GM12878 (cell line): Measurements from ENCODE around the gene STT3B. TPM values are rescaled to one million over a fixed set of nuclear protein-coding genes. Genes with fewer than 3 reads are reported as not detected.

Experiments used
- ATAC-seq: fragments of 200-7000 bp; cut with Tn5 transposase; 3 replicates; pipeline ENCODE4 v1.9.1; 2020; ENCODE audit warnings: mild to moderate bottlenecking, moderate library complexity
- BruUV-seq: library from RNA; stranded (reverse); fragments of 400-500 nt; replicated peaks from 2 replicates; lab custom pipeline; 2021; lab: Mats Ljungman, UMichigan
- CTCF ChIA-PET: fragments of 300-600 bp; sonication (Branson Sonifier 250); formaldehyde crosslinking; extraction: SDS; loops from one replicate; lab custom pipeline; 2021; ENCODE audit warnings: inconsistent platforms; lab: Yijun Ruan, JAX
- POLR2A ChIA-PET: fragments of 350-600 bp; formaldehyde crosslinking; extraction: SDS; loops from one replicate; lab custom pipeline; 2021; ENCODE audit warnings: inconsistent platforms; lab: Charles Lee
- RAD21 ChIA-PET: fragments of 300-600 bp; sonication (Branson Sonifier 250); formaldehyde crosslinking; loops from one replicate; lab custom pipeline; 2023; ENCODE audit warnings: antibody characterized with exemption; ENCODE audit not compliant: unreplicated experiment; lab: Charles Lee
- SMC1A ChIA-PET: fragments of 300-600 bp; sonication (Branson Sonifier 250); formaldehyde crosslinking; loops from one replicate; lab custom pipeline; 2023; ENCODE audit not compliant: unreplicated experiment, uncharacterized antibody; lab: Charles Lee
- DNase-seq: peaks from one replicate; pipeline ENCODE4 v3.0.0-alpha.2; 2011; ENCODE audit warnings: low read depth, low spot score
- FAIRE-seq: peaks from 3 replicates; lab custom pipeline; 2011; peaks lifted over from hg19 to GRCh38; lab: Jason Lieb, UNC
- H2AFZ ChIP-seq: 2 replicates; pipeline ENCODE4 v1.6.0; 2011; ENCODE audit warnings: low read depth, low read length, control low read depth; ENCODE audit not compliant: control insufficient read depth
- H3K27ac ChIP-seq: 2 replicates; pipeline ENCODE4 v1.5.1; 2011; ENCODE audit warnings: control low read depth; ENCODE audit not compliant: control insufficient read depth, insufficient read depth
- H3K27me3 ChIP-seq, 2 experiments: replicated peaks in 1 of 2; 2 replicates each; pipeline versions ENCODE4 v1.6.0 to v1.6.1; 2011; ENCODE audit warnings: low read length in 1 of 2; ENCODE audit not compliant: control insufficient read depth in 2 of 2, insufficient read depth in 2 of 2
- H3K36me3 ChIP-seq, 2 experiments: 2 replicates each; pipeline ENCODE4 v1.5.1; 2011; ENCODE audit warnings: low read length in 1 of 2; ENCODE audit not compliant: control insufficient read depth in 2 of 2, insufficient read depth in 2 of 2
- H3K4me1 ChIP-seq: 2 replicates; pipeline ENCODE4 v1.6.1; 2011; ENCODE audit warnings: mild to moderate bottlenecking, low read length, moderate library complexity, mixed read lengths; ENCODE audit not compliant: control insufficient read depth, insufficient read depth
- H3K4me2 ChIP-seq: 2 replicates; pipeline ENCODE4 v1.6.0; 2011; ENCODE audit warnings: control low read depth; ENCODE audit not compliant: control insufficient read depth, insufficient read depth
- H3K4me3 ChIP-seq: fragments of 200-600 bp; sonication (generic); 2 replicates; pipeline ENCODE4 v1.5.1; 2016
- H3K79me2 ChIP-seq: 2 replicates; pipeline ENCODE4 v1.6.0; 2011; ENCODE audit warnings: low read length; ENCODE audit not compliant: control insufficient read depth, insufficient read depth
- H3K9ac ChIP-seq: 2 replicates; pipeline ENCODE4 v1.8.0; 2011; ENCODE audit warnings: low read length, control low read depth, mixed read lengths; ENCODE audit not compliant: control insufficient read depth, insufficient read depth
- H3K9me3 ChIP-seq: replicated peaks from 3 replicates; pipeline ENCODE4 v1.5.1; 2011; ENCODE audit warnings: mild to moderate bottlenecking, low read length; ENCODE audit not compliant: control insufficient read depth, insufficient read depth
- H4K20me1 ChIP-seq: 2 replicates; pipeline ENCODE4 v1.6.0; 2011; ENCODE audit not compliant: control insufficient read depth, insufficient read depth
- CBX5 ChIP-seq: sonication (generic); IDR thresholded peaks from 2 replicates; pipeline ENCODE4 v1.6.1; 2016; ENCODE audit warnings: low read depth, moderate library complexity, mild to moderate bottlenecking, inconsistent platforms
- CHD1 ChIP-seq: IDR thresholded peaks from 2 replicates; pipeline ENCODE4 v1.6.1; 2012; ENCODE audit warnings: low read depth, low read length, improper control_type of control experiment
- HCFC1 ChIP-seq: fragments of 150-350 bp; IDR thresholded peaks from 2 replicates; pipeline ENCODE4 v1.6.1; 2014; ENCODE audit warnings: low read length
- HSF1 ChIP-seq: fragments of 150-350 bp; IDR thresholded peaks from 2 replicates; pipeline ENCODE4 v1.6.1; 2014; ENCODE audit warnings: mild to moderate bottlenecking, low read depth, low read length
- IKZF2 ChIP-seq, 2 experiments: fragments of 450-650 bp; IDR thresholded peaks; 2 replicates each; pipeline ENCODE4 v1.6.1; 2017; ENCODE audit warnings: mild to moderate bottlenecking in 2 of 2, moderate library complexity in 2 of 2
- NFXL1 ChIP-seq: fragments of 450-650 bp; IDR thresholded peaks from 2 replicates; pipeline ENCODE4 v1.6.1; 2017; ENCODE audit warnings: antibody characterized with exemption, mild to moderate bottlenecking, borderline replicate concordance
- NR2C1 ChIP-seq: fragments of 450-650 bp; IDR thresholded peaks from 2 replicates; pipeline ENCODE4 v1.6.1; 2017; ENCODE audit warnings: antibody characterized with exemption, mild to moderate bottlenecking, moderate library complexity
- PML ChIP-seq: IDR thresholded peaks from 2 replicates; pipeline ENCODE4 v1.6.1; 2012; ENCODE audit warnings: low read length, inconsistent platforms
- ZNF622 ChIP-seq: fragments of 450-650 bp; IDR thresholded peaks from 2 replicates; pipeline ENCODE4 v1.6.1; 2017; ENCODE audit warnings: mild to moderate bottlenecking, inconsistent platforms
- ZZZ3 ChIP-seq: IDR thresholded peaks from 2 replicates; pipeline ENCODE4 v1.6.1; 2011; ENCODE audit warnings: low read depth; ENCODE audit not compliant: control insufficient read depth, insufficient read length
- WGBS: methylation state at CpG from one replicate; pipeline ENCODE4 v1.1.6; 2016; ENCODE audit warnings: low lambda C conversion rate; ENCODE audit not compliant: insufficient replicate concordance, insufficient coverage; ENCODE audit errors: missing lambda C conversion rate; 5-methylcytosine and 5-hydroxymethylcytosine counted together
- in situ Hi-C: fragments of 300-500 bp; cut with MboI; formaldehyde crosslinking; loops from 9 replicates; pipeline ENCODE4 v1.14.3; 2018; ENCODE audit warnings: mixed read lengths
- intact Hi-C: fragments of 100-400 bp; cut with micrococcal nuclease; formaldehyde crosslinking; loops from one replicate; pipeline ENCODE4 v1.14.2; 2022; ENCODE audit not compliant: unreplicated experiment
- polyA plus RNA-seq, 11 experiments: library from polyadenylated mRNA; depleted of rRNA in 4 of 11; unstranded in 6 of 11; stranded (reverse) in 5 of 11; fragments of >200 nt; fragmentation: Nextera tagmentation in 4 of 11; fragmentation: Illumina TruSeq in 1 of 11; extraction: Ambion mirVana in 4 of 11; extraction: Trizol in 1 of 11; gene quantifications; 1 replicate in 1 of 11; 2 replicates in 10 of 11; pipeline versions ENCODE4 v1.2.1 to v1.2.3, GENCODE V29; 2011 to 2016; ENCODE audit warnings: inconsistent platforms in 2 of 11, missing spikeins in 2 of 11, low read depth in 1 of 11
- total RNA-seq, 4 experiments: library from RNA; depleted of rRNA in 3 of 4; stranded (reverse); fragments of >200 nt in 3 of 4; fragmentation: Illumina TruSeq in 1 of 4; extraction: Trizol in 1 of 4; gene quantifications; 2 replicates each; pipeline versions ENCODE4 v1.2.1 to v1.2.3, GENCODE V29; 2013 to 2021
- TF ChIP-seq, protein P1 (sequence below): fragments of 450-650 bp; IDR thresholded peaks from 2 replicates; pipeline ENCODE4 v1.6.1; 2017; ENCODE audit warnings: borderline replicate concordance
- TF ChIP-seq, protein P2 (sequence below): fragments of 450-650 bp; formaldehyde crosslinking; IDR thresholded peaks from 2 replicates; pipeline ENCODE4 v1.5.0; 2022; ENCODE audit warnings: mild to moderate bottlenecking, missing genetic modification characterization
- TF ChIP-seq, protein P3 (sequence below): fragments of 450-650 bp; IDR thresholded peaks from 2 replicates; pipeline ENCODE4 v1.6.1; 2017; ENCODE audit warnings: low read depth, mild to moderate bottlenecking, moderate library complexity
- TF ChIP-seq, protein P4 (sequence below): fragments of 450-650 bp; IDR thresholded peaks from 2 replicates; pipeline ENCODE4 v1.6.1; 2017; ENCODE audit warnings: mild to moderate bottlenecking, low read depth, inconsistent platforms; ENCODE audit not compliant: poor library complexity, severe bottlenecking

Gene STT3B
- total and polyA plus RNA-seq, 10 of the 15 experiments (the other 5 are each of a cell fraction or from before 2014, with no cell fraction given), result 19.9 to 208 (median 79.6) TPM

GRCh38 chr3:31600431-31600830 is 67.7 kb downstream of the STT3B start:
- in situ Hi-C loops, result no loop called here
- BruUV-seq, result no TSS peak
- intact Hi-C loops, result no loop called here
- Histone ChIP-seq H3K4me3 (no peak overlapping the region), H3K4me2 (no peak overlapping the region), H3K4me1 (no peaks in the 10 kb centered on the region), H3K27me3 (no peaks in the 10 kb centered on the region), H3K9ac (no peak overlapping the region), H3K27ac (no peak overlapping the region), H3K9me3 (peaks cover 10% of the 10 kb centered on the region), H3K79me2 (peaks cover 1% of the 10 kb centered on the region), H2AFZ (no peak overlapping the region), H3K36me3 (peaks cover 3 to 13% of the 10 kb centered on the region in 2 experiments; a peak in 3 of 4 replicates), H4K20me1 (no peaks in the 10 kb centered on the region)
- RAD21 ChIA-PET, result no interaction called here
- DNase-seq (no peak), ATAC-seq (no peak), FAIRE-seq (no peak)
- SMC1A ChIA-PET, result interaction anchor here (1.1 kb wide), 1 partner anchor 24 kb away, joined by 3 read pairs; no protein-coding TSS in a partner anchor
- CTCF ChIA-PET, result interaction anchor here (0.7 kb wide), 1 partner anchor 1935 kb away, joined by 3 read pairs; no protein-coding TSS in a partner anchor
- 98% methylated on average over 3 of the region's 3 CpGs for WGBS
- POLR2A ChIA-PET, result no interaction called here
- TF ChIP-seq CHD1 (no peak), ZNF622 (no peak), HCFC1 (no peak), IKZF2 (IDR thresholded peaks at IDR 0.05) (no peak), HSF1 (no peak), PML (no peak), NR2C1 (no peak), CBX5 (no peak), NFXL1 (no peak), ZZZ3 (no peak)
- TF ChIP-seq, protein P1, sequence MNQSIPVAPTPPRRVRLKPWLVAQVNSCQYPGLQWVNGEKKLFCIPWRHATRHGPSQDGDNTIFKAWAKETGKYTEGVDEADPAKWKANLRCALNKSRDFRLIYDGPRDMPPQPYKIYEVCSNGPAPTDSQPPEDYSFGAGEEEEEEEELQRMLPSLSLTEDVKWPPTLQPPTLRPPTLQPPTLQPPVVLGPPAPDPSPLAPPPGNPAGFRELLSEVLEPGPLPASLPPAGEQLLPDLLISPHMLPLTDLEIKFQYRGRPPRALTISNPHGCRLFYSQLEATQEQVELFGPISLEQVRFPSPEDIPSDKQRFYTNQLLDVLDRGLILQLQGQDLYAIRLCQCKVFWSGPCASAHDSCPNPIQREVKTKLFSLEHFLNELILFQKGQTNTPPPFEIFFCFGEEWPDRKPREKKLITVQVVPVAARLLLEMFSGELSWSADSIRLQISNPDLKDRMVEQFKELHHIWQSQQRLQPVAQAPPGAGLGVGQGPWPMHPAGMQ, result no peak
- TF ChIP-seq, protein P2, sequence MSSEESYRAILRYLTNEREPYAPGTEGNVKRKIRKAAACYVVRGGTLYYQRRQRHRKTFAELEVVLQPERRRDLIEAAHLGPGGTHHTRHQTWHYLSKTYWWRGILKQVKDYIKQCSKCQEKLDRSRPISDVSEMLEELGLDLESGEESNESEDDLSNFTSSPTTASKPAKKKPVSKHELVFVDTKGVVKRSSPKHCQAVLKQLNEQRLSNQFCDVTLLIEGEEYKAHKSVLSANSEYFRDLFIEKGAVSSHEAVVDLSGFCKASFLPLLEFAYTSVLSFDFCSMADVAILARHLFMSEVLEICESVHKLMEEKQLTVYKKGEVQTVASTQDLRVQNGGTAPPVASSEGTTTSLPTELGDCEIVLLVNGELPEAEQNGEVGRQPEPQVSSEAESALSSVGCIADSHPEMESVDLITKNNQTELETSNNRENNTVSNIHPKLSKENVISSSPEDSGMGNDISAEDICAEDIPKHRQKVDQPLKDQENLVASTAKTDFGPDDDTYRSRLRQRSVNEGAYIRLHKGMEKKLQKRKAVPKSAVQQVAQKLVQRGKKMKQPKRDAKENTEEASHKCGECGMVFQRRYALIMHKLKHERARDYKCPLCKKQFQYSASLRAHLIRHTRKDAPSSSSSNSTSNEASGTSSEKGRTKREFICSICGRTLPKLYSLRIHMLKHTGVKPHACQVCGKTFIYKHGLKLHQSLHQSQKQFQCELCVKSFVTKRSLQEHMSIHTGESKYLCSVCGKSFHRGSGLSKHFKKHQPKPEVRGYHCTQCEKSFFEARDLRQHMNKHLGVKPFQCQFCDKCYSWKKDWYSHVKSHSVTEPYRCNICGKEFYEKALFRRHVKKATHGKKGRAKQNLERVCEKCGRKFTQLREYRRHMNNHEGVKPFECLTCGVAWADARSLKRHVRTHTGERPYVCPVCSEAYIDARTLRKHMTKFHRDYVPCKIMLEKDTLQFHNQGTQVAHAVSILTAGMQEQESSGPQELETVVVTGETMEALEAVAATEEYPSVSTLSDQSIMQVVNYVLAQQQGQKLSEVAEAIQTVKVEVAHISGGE (CRISPR knock-in tag), result no peak
- TF ChIP-seq, protein P3, sequence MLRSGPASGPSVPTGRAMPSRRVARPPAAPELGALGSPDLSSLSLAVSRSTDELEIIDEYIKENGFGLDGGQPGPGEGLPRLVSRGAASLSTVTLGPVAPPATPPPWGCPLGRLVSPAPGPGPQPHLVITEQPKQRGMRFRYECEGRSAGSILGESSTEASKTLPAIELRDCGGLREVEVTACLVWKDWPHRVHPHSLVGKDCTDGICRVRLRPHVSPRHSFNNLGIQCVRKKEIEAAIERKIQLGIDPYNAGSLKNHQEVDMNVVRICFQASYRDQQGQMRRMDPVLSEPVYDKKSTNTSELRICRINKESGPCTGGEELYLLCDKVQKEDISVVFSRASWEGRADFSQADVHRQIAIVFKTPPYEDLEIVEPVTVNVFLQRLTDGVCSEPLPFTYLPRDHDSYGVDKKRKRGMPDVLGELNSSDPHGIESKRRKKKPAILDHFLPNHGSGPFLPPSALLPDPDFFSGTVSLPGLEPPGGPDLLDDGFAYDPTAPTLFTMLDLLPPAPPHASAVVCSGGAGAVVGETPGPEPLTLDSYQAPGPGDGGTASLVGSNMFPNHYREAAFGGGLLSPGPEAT, result no peak
- TF ChIP-seq, protein P4, sequence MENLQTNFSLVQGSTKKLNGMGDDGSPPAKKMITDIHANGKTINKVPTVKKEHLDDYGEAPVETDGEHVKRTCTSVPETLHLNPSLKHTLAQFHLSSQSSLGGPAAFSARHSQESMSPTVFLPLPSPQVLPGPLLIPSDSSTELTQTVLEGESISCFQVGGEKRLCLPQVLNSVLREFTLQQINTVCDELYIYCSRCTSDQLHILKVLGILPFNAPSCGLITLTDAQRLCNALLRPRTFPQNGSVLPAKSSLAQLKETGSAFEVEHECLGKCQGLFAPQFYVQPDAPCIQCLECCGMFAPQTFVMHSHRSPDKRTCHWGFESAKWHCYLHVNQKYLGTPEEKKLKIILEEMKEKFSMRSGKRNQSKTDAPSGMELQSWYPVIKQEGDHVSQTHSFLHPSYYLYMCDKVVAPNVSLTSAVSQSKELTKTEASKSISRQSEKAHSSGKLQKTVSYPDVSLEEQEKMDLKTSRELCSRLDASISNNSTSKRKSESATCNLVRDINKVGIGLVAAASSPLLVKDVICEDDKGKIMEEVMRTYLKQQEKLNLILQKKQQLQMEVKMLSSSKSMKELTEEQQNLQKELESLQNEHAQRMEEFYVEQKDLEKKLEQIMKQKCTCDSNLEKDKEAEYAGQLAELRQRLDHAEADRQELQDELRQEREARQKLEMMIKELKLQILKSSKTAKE, result no peak
